ENCODE data around the gene MINPP1.
"Not testable (repeated sequence)": the region's sequence is repeated elsewhere in the genome, so short reads cannot be mapped to it uniquely, and the experiment has no call there.

The MINPP1 gene

GRCh38 chr10:87578160-87578841 is 73.6 kb downstream of the MINPP1 start:
- peak; percentile 22 for DNase-seq

GRCh38 chr10:87578842-87579401 is 74.2 kb downstream of the MINPP1 start:
- DNase-seq = peak; percentile 8

- DNase-seq = no peak
Measured at GRCh38 chr10:87579563-87579962, 74.9 kb downstream of the MINPP1 start.

GRCh38 chr10:87580016-87580415 is 75.3 kb downstream of the MINPP1 start:
- no peak for DNase-seq

- DNase-seq = no peak
Measured at GRCh38 chr10:87585565-87586514, 81.1 kb downstream of the MINPP1 start.

GRCh38 chr10:87589645-87590051 is 85.0 kb downstream of the MINPP1 start:
- peak; percentile 39 for DNase-seq

GRCh38 chr10:87590705-87591588 is 86.3 kb downstream of the MINPP1 start:
- no peak for DNase-seq

- no peak for DNase-seq
Measured at GRCh38 chr10:87591589-87591886, 86.8 kb downstream of the MINPP1 start.

- DNase-seq = not testable (repeated sequence)
Measured at GRCh38 chr10:87592920-87593319, 88.2 kb downstream of the MINPP1 start.

- DNase-seq = peak; percentile 29
Measured at GRCh38 chr10:87593702-87594101, 89.0 kb downstream of the MINPP1 start.

GRCh38 chr10:87594181-87594580 is 89.5 kb downstream of the MINPP1 start:
- DNase-seq = no peak

- peak; percentile 19 for DNase-seq
Measured at GRCh38 chr10:87594864-87595263, 90.2 kb downstream of the MINPP1 start.

GRCh38 chr10:87596351-87596750 is 91.7 kb downstream of the MINPP1 start:
- no peak for DNase-seq

- DNase-seq = no peak
Measured at GRCh38 chr10:87598700-87599099, 94.0 kb downstream of the MINPP1 start.

GRCh38 chr10:87600581-87600980 is 95.9 kb downstream of the MINPP1 start:
- DNase-seq = no peak

Measured in fibroblast of skin of scalp (primary cell).